HEK293 (cell line): ENCODE data around the gene SIAH2.

Experiments used
- CTCF ChIA-PET: fragments of 350-600 bp; formaldehyde crosslinking; extraction: SDS; loops from one replicate; lab custom pipeline; 2021; ENCODE audit warnings: antibody characterized with exemption; lab: Yijun Ruan, JAX
- POLR2A ChIA-PET: fragments of 300-600 bp; formaldehyde crosslinking; extraction: SDS; loops from one replicate; lab custom pipeline; 2020; ENCODE audit warnings: antibody characterized with exemption, inconsistent platforms; lab: Yijun Ruan, JAX
- H3K27ac ChIP-seq: fragments of 200-500 bp; sonication (Bioruptor generic); 2 replicates; pipeline ENCODE4 v1.5.1; 2014; ENCODE audit warnings: low read depth, low read length, control low read depth, inconsistent platforms; ENCODE audit errors: extremely low read depth
- H3K36me3 ChIP-seq, 2 experiments: fragments of 200-500 bp in 1 of 2; sonication (Bioruptor generic) in 1 of 2; 1 replicate in 1 of 2; 2 replicates in 1 of 2; pipeline ENCODE4 v1.5.1; 2014 to 2017; ENCODE audit warnings: inconsistent platforms in 2 of 2, low read length in 2 of 2; ENCODE audit not compliant: control insufficient read depth in 2 of 2, insufficient read depth in 1 of 2
- H3K4me1 ChIP-seq: fragments of 200-500 bp; sonication (Bioruptor generic); 2 replicates; pipeline ENCODE4 v1.5.1; 2014; ENCODE audit warnings: mild to moderate bottlenecking, low read length, inconsistent platforms; ENCODE audit not compliant: control insufficient read depth, insufficient read depth
- H3K4me3 ChIP-seq: 2 replicates; pipeline ENCODE4 v1.5.1; 2011; ENCODE audit warnings: low read depth, mild to moderate bottlenecking, control low read depth, low read length, moderate library complexity
- H3K9me3 ChIP-seq: fragments of 200-500 bp; sonication (Bioruptor generic); 2 replicates; pipeline ENCODE4 v1.5.1; 2014; ENCODE audit warnings: low read depth, low read length, inconsistent platforms; ENCODE audit not compliant: control insufficient read depth, insufficient read depth
- HIC1 ChIP-seq: fragments of 450-650 bp; formaldehyde crosslinking; IDR thresholded peaks from 2 replicates; pipeline ENCODE4 v1.5.1; 2016; ENCODE audit warnings: missing biosample characterization, missing genetic modification characterization
- HOXC10 ChIP-seq: sonication (generic); formaldehyde crosslinking; IDR thresholded peaks from 2 replicates; pipeline ENCODE4 v1.8.1; 2023; ENCODE audit warnings: mild to moderate bottlenecking, missing genetic modification reagents
- ZBTB10 ChIP-seq: fragments of 450-650 bp; formaldehyde crosslinking; IDR thresholded peaks from 2 replicates; pipeline ENCODE4 v1.5.1; 2016; ENCODE audit warnings: missing biosample characterization, missing genetic modification characterization
- ZBTB20 ChIP-seq: fragments of 450-650 bp; formaldehyde crosslinking; IDR thresholded peaks from 2 replicates; pipeline ENCODE4 v1.5.1; 2016; ENCODE audit warnings: missing biosample characterization, missing genetic modification characterization
- ZNF223 ChIP-seq: fragments of 450-650 bp; formaldehyde crosslinking; IDR thresholded peaks from 2 replicates; pipeline ENCODE4 v1.5.1; 2016; ENCODE audit warnings: missing biosample characterization, missing genetic modification characterization
- ZNF280C ChIP-seq: fragments of 450-650 bp; formaldehyde crosslinking; IDR thresholded peaks from 2 replicates; pipeline ENCODE4 v1.5.1; 2016; ENCODE audit warnings: missing biosample characterization, missing genetic modification characterization
- ZNF341 ChIP-seq: fragments of 450-650 bp; formaldehyde crosslinking; IDR thresholded peaks from 2 replicates; pipeline ENCODE4; 2016; ENCODE audit warnings: low read depth, missing biosample characterization, missing genetic modification characterization
- ZNF394 ChIP-seq: fragments of 450-650 bp; formaldehyde crosslinking; IDR thresholded peaks from 2 replicates; pipeline ENCODE4 v1.5.1; 2016; ENCODE audit warnings: missing biosample characterization, missing genetic modification characterization, mild to moderate bottlenecking, moderate library complexity, borderline replicate concordance
- ZNF449 ChIP-seq: fragments of 450-650 bp; formaldehyde crosslinking; IDR thresholded peaks from 2 replicates; pipeline ENCODE4 v1.5.1; 2017; ENCODE audit warnings: missing biosample characterization, mild to moderate bottlenecking, missing genetic modification characterization, moderate library complexity
- ZNF48 ChIP-seq: fragments of 450-650 bp; formaldehyde crosslinking; IDR thresholded peaks from 2 replicates; pipeline ENCODE4 v1.5.1; 2016; ENCODE audit warnings: missing biosample characterization, missing genetic modification characterization
- ZNF501 ChIP-seq: fragments of 450-650 bp; formaldehyde crosslinking; IDR thresholded peaks from 2 replicates; pipeline ENCODE4 v1.5.1; 2016; ENCODE audit warnings: missing biosample characterization, missing genetic modification characterization
- ZNF518A ChIP-seq: fragments of 450-650 bp; formaldehyde crosslinking; conservative IDR thresholded peaks from 2 replicates; pipeline ENCODE4 v1.5.1; 2016; ENCODE audit warnings: low read depth, missing biosample characterization, missing genetic modification characterization
- ZNF580 ChIP-seq: fragments of 450-650 bp; formaldehyde crosslinking; IDR thresholded peaks from 2 replicates; pipeline ENCODE4 v1.5.1; 2016; ENCODE audit warnings: missing biosample characterization, missing genetic modification characterization
- ZNF610 ChIP-seq: fragments of 450-650 bp; formaldehyde crosslinking; IDR thresholded peaks from 2 replicates; pipeline ENCODE4 v1.5.1; 2016; ENCODE audit warnings: missing biosample characterization, missing genetic modification characterization, borderline replicate concordance
- ZNF629 ChIP-seq: fragments of 450-650 bp; formaldehyde crosslinking; IDR thresholded peaks from 2 replicates; pipeline ENCODE4 v1.5.1; 2017; ENCODE audit warnings: missing biosample characterization, missing genetic modification characterization
- ZNF791 ChIP-seq: fragments of 450-650 bp; formaldehyde crosslinking; IDR thresholded peaks from 2 replicates; pipeline ENCODE4 v1.5.1; 2016; ENCODE audit warnings: missing biosample characterization, missing genetic modification characterization

SIAH2 gene

GRCh38 chr3:150764967-150765366, 2.0 kb upstream of the SIAH2 start (continued):
- no peak for TF ChIP-seq ZNF518A (tag by site-specific recombination)
- TF ChIP-seq ZNF580 (tag by site-specific recombination), result no peak
- no peak for TF ChIP-seq ZBTB20
- no peak for TF ChIP-seq ZBTB10

- no peaks in the 10 kb centered on the region for H3K9me3 ChIP-seq
- TF ChIP-seq ZNF629 (tag by site-specific recombination) (no peak), ZNF610 (no peak), ZNF580 (tag by site-specific recombination) (no peak), ZNF280C (tag by site-specific recombination) (no peak), ZNF48 (no peak), ZNF394 (tag by site-specific recombination) (no peak), ZNF501 (tag by site-specific recombination) (no peak)
- CTCF ChIA-PET, result interaction anchor here (0.6 to 2.5 kb wide), 4 partner anchors 12 to 161 kb away, joined by 3 to 18 read pairs (median 4); partner anchors contain the start of gene SELENOT
- H3K4me1 ChIP-seq, result no peaks in the 10 kb centered on the region; the same call in 1 of the 2 replicates
- H3K27ac ChIP-seq, result no peak overlapping the region
- POLR2A ChIA-PET, result interaction anchor here (1.3 kb wide), 1 partner anchor 13 kb away, joined by 3 read pairs; no protein-coding TSS in a partner anchor
- H3K4me3 ChIP-seq, result no peak overlapping the region
- peaks cover 0 to under 1% of the 10 kb centered on the region in 2 experiments; a peak in 1 of 3 replicates for H3K36me3 ChIP-seq
These were observed 1.6 kb upstream of the SIAH2 start for GRCh38 chr3:150764566-150764965.

GRCh38 chr3:150763841-150764483, 993 bp upstream of the SIAH2 start:
- peak overlapping the region; percentile 88; the same call in 1 of the 2 replicates for H3K27ac ChIP-seq
- TF ChIP-seq ZNF791 (no peak), HOXC10 (no peak), ZNF341 (0 out of 2 replicates have a peak, but pooled peaks have one; percentile 6), HIC1 (tag by site-specific recombination) (0 out of 2 replicates have a peak, but pooled peaks have one; percentile 12), ZNF223 (tag by site-specific recombination) (no peak), ZNF449 (0 out of 2 replicates have a peak, but pooled peaks have one; percentile 14)

More at GRCh38 chr3:150763841-150764483, 993 bp upstream of the SIAH2 start:
- H3K36me3 ChIP-seq, result peaks cover 0 to 5% of the 10 kb centered on the region in 2 experiments; a peak in 1 of 3 replicates
- peak overlapping the region; percentile 70 for H3K4me3 ChIP-seq
- CTCF ChIA-PET, result interaction anchor here (0.6 to 2.5 kb wide), 6 partner anchors 9 to 1263 kb away, joined by 3 to 18 read pairs (median 4); no protein-coding TSS in a partner anchor
- POLR2A ChIA-PET, result interaction anchor here (1.0 to 1.6 kb wide), 5 partner anchors 14 to 319 kb away, joined by 3 to 5 read pairs (median 3); partner anchors contain the start of gene SELENOT
- H3K9me3 ChIP-seq, result no peaks in the 10 kb centered on the region
- no peaks in the 10 kb centered on the region; the same call in 1 of the 2 replicates for H3K4me1 ChIP-seq
